ENCODE results near the gene AUP1.

- TF ChIP-seq CTCF (IDR thresholded peaks at IDR 0.05; ENCODE audit: low read depth, low read length): no peak
- no peak for TF ChIP-seq EZH2phosphoT487 (IDR thresholded peaks at IDR 0.05; ENCODE audit: low read depth)
Measured at GRCh38 chr2:74486141-74486540, 43.4 kb downstream of the AUP1 start.
